Colonic mucosa (tissue), 4 donors: ENCODE results near the gene CNPY3. TPM values are rescaled to one million over a fixed set of nuclear protein-coding genes. Genes with fewer than 3 reads are reported as not detected.

Experiments
- DNase-seq: peaks from one replicate; pipeline ENCODE4 v3.0.0-alpha.2; 2020
- H3K27ac ChIP-seq: fragments of 200-600 bp; one replicate; pipeline ENCODE4 v1.8.0; 2021
- H3K27me3 ChIP-seq: fragments of 200-600 bp; one replicate; pipeline ENCODE4 v1.8.0; 2021
- H3K36me3 ChIP-seq: fragments of 200-600 bp; one replicate; pipeline ENCODE4 v1.8.0; 2021
- H3K4me1 ChIP-seq: fragments of 200-600 bp; one replicate; pipeline ENCODE4 v1.8.0; 2021; ENCODE audit warnings: mild to moderate bottlenecking
- H3K4me3 ChIP-seq: fragments of 200-600 bp; one replicate; pipeline ENCODE4 v1.8.0; 2021
- H3K9ac ChIP-seq, 2 donors: one replicate each; pipeline ENCODE4 v1.7.0; 2013; ENCODE audit warnings: control low read depth in 2 of 2, low read depth in 2 of 2, low read length in 2 of 2
- H3K9me3 ChIP-seq: fragments of 200-600 bp; one replicate; pipeline ENCODE4 v1.8.0; 2021
- CTCF ChIP-seq: fragments of 200-600 bp; IDR thresholded peaks from one replicate; pipeline ENCODE4 v1.8.0; 2022; ENCODE audit warnings: antibody characterized with exemption, mild to moderate bottlenecking
- intact Hi-C: fragments of 100-400 bp; cut with DNase I; formaldehyde crosslinking; loops from one replicate; pipeline ENCODE4 v1.14.1; 2022
- total RNA-seq, 2 donors: library from RNA; stranded (reverse); fragmentation: NEBNext Ultra II Directional in 1 of 2; extraction: Animal tissue kit (Norgen Biotek cat#: 25700) in 1 of 2; gene quantifications; one replicate each; pipeline ENCODE4 v1.2.1, GENCODE V29; 2021
- donor health status: healthy.
- donor health status: DM: no; HTN: no; CAD: no.
- donor health status: DM: no; HTN: no; CAD: no.

CNPY3 gene
- total RNA-seq, 2 donors from 2014 or later, result 31.1 to 47.9 TPM

- no peak overlapping the region for H3K9ac ChIP-seq
- TF ChIP-seq CTCF, result no peak
- intact Hi-C loops, result no loop called here
- H3K27me3 ChIP-seq, result no peaks in the 10 kb centered on the region
- peaks cover 14% of the 10 kb centered on the region for H3K36me3 ChIP-seq
- no peak overlapping the region for H3K4me3 ChIP-seq
- no peaks in the 10 kb centered on the region for H3K9me3 ChIP-seq
- H3K4me1 ChIP-seq, result peaks cover 6% of the 10 kb centered on the region
- no peak overlapping the region for H3K27ac ChIP-seq
- no peak for DNase-seq
These were observed 3.9 kb downstream of the CNPY3 start for GRCh38 chr6:42933205-42933604.

DNA sequence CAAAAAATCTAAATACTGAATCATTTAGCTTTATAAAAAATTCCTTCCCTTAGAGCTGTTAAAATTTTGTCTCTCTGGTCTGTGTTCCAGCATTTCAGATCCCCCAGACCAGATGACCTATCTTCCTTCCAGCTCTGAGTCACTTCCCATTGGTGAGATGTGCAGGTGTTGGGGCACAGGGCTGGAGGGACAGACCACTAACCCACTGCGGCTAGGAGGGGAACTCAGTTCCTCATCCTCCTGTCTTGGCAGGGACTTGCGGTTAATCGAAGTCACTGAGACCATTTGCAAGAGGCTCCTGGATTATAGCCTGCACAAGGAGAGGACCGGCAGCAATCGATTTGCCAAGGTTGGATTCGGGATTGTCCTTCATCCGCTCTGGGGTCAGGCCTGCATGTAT is 6.0 kb downstream of the CNPY3 start:
- Histone ChIP-seq H3K4me3 (no peak overlapping the region), H3K4me1 (peaks cover 6% of the 10 kb centered on the region), H3K36me3 (peaks cover 14% of the 10 kb centered on the region), H3K27ac (no peak overlapping the region), H3K9me3 (no peaks in the 10 kb centered on the region), H3K27me3 (no peaks in the 10 kb centered on the region), H3K9ac (no peak overlapping the region)
- DNase-seq, result no peak
- intact Hi-C loops, result no loop called here
- TF ChIP-seq CTCF, result no peak

- Histone ChIP-seq H3K4me3 (no peak overlapping the region), H3K9me3 (no peaks in the 10 kb centered on the region), H3K27me3 (no peaks in the 10 kb centered on the region), H3K9ac (no peak overlapping the region), H3K36me3 (peaks cover 14% of the 10 kb centered on the region), H3K27ac (no peak overlapping the region), H3K4me1 (no peaks in the 10 kb centered on the region)
- intact Hi-C loops, result no loop called here
- no peak for TF ChIP-seq CTCF
- no peak for DNase-seq
These were observed 7.1 kb downstream of the CNPY3 start for GRCh38 chr6:42936398-42936797.

GRCh38 chr6:42937548-42938427 is 8.5 kb downstream of the CNPY3 start:
- H3K9ac ChIP-seq, result no peak overlapping the region
- DNase-seq, result no peak
- TF ChIP-seq CTCF, result no peak
- no peaks in the 10 kb centered on the region for H3K27me3 ChIP-seq
- H3K27ac ChIP-seq, result no peak overlapping the region
- H3K4me1 ChIP-seq, result no peaks in the 10 kb centered on the region
- no peak overlapping the region for H3K4me3 ChIP-seq
- H3K36me3 ChIP-seq, result peaks cover 14% of the 10 kb centered on the region
- H3K9me3 ChIP-seq, result no peaks in the 10 kb centered on the region
- intact Hi-C loops, result no loop called here

GRCh38 chr6:42938428-42938796 is 9.1 kb downstream of the CNPY3 start:
- H3K9ac ChIP-seq, result no peak overlapping the region
- no peak for DNase-seq
- H3K4me3 ChIP-seq, result no peak overlapping the region
- H3K9me3 ChIP-seq, result no peaks in the 10 kb centered on the region
- H3K27me3 ChIP-seq, result no peaks in the 10 kb centered on the region
- H3K27ac ChIP-seq, result no peak overlapping the region
- intact Hi-C loops, result no loop called here
- no peak for TF ChIP-seq CTCF
- H3K36me3 ChIP-seq, result peaks cover 14% of the 10 kb centered on the region
- H3K4me1 ChIP-seq, result no peaks in the 10 kb centered on the region
